Right ventricle myocardium superior (tissue), 1 donor: Measurements from ENCODE around the gene NCOA1. TPM values are rescaled to one million over a fixed set of nuclear protein-coding genes. Genes with fewer than 3 reads are reported as not detected.

ENCODE experiments used
- ATAC-seq: fragments of 200-7000 bp; cut with Tn5 transposase; one replicate; pipeline ENCODE4 v1.9.1; 2020; ENCODE audit warnings: mild to moderate bottlenecking; ENCODE audit not compliant: poor library complexity
- DNase-seq: peaks from one replicate; pipeline ENCODE4 v3.0.0-alpha.2; 2020
- intact Hi-C: fragments of 100-400 bp; cut with DNase I; formaldehyde crosslinking; loops from one replicate; pipeline ENCODE4 v1.11.2; 2022
- total RNA-seq: library from RNA; stranded (reverse); fragmentation: NEBNext Ultra II Directional; extraction: Animal tissue kit (Norgen Biotek cat#: 25700); gene quantifications from one replicate; pipeline ENCODE4 v1.2.1, GENCODE V29; 2021
- donor health status: DM: no; HTN: yes; CAD: no; lungs with severe emphysema.

Gene NCOA1
- total RNA-seq, 1 donor from 2014 or later: 32.2 TPM

- no peak for DNase-seq
- ATAC-seq: peak; percentile 51
- intact Hi-C loops: no loop called here
Observed at GRCh38 chr2:24818721-24819167, 327.7 kb downstream of the NCOA1 start.

DNA sequence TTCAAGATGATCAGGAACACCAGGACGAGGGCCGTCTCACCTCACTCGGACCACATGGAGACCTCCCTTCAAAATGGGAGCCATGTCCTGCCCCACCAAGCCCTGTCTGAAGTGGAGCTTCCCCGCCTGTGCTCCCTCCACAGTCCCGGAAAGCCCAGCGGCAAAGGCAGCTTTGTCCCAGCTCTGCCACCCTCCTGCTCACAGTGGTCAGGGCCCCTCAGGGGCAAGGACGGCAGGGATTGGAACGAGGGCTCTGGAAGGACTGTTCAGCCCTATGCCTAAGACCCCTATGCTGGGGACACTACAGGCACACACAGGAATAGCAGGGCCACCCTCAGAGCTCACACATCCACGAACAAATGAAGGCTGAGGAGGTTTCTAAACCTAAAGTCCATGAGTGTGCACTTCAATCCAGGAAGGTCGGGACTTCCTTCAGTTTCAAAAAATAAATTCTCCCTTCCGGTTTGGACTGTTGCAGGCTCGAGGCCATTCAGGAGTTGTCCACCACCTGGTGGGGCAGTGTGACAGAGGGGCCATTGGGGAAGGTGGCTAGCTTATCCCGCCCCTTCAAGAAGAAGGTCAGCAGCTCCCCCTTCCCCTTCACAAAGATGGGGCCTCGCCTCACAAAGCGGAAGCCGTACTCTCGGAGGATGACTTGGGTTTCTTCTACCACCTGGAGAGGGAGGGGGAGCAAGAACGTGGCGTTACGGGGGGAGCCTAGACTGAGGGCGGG is 328.6 kb downstream of the NCOA1 start:
- intact Hi-C loops: no loop called here
- ATAC-seq (no peak), DNase-seq (no peak)

DNA sequence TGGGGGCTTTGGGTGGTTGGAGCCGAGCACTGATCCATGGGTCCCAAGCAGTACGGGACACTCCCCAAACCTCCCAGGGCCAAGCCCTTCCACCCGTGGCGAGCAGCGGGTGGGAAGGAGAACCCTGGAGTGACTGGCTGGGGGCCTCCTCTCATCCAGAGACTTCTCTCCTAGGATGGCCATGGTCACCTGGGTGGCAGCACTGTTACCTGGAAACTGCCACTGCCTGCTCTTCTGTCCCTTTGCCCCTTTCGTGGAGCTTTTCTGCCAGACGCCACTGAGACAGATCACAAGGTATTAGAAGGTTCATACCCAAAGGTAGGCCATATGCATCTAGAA is 329.1 kb downstream of the NCOA1 start:
- ATAC-seq (no peak), DNase-seq (no peak)
- intact Hi-C loops: no loop called here

Other genes with a start within 250 kb of the NCOA1 start
- 41.2 TPM for gene ITSN2, start 130.7 kb upstream of the NCOA1 start, total RNA-seq